Bronchial epithelial cell (primary cell): ENCODE measurements around the gene BANP. TPM values are rescaled to one million over a fixed set of nuclear protein-coding genes. Genes with fewer than 3 reads are reported as not detected.
A peak's percentile ranks its signal among the peaks of the same experiment; 100 is the strongest.
"Not testable (repeated sequence)": the region's sequence is repeated elsewhere in the genome, so short reads cannot be mapped to it uniquely, and the experiment has no call there.

ENCODE experiments used
- DNase-seq: peaks from one replicate; pipeline ENCODE4 v3.0.0-alpha.2; 2010; ENCODE audit warnings: low read depth
- FAIRE-seq: peaks from 2 replicates; lab custom pipeline; 2011; peaks lifted over from hg19 to GRCh38; lab: Jason Lieb, UNC
- H3K27me3 ChIP-seq: 2 replicates; pipeline ENCODE4 v1.5.1; 2011; ENCODE audit warnings: low read length; ENCODE audit not compliant: control insufficient read depth, insufficient read depth
- H3K36me3 ChIP-seq: 2 replicates; pipeline ENCODE4 v1.5.1; 2011; ENCODE audit warnings: low read length; ENCODE audit not compliant: control insufficient read depth, insufficient read depth
- H3K4me3 ChIP-seq: 2 replicates; pipeline ENCODE4 v1.5.1; 2011; ENCODE audit warnings: mild to moderate bottlenecking, low read depth, low read length, control low read depth
- CTCF ChIP-seq: IDR thresholded peaks from 2 replicates; pipeline ENCODE4 v1.5.1; 2011; ENCODE audit warnings: mild to moderate bottlenecking, moderate library complexity, low read length, control low read depth, inconsistent platforms; ENCODE audit not compliant: insufficient read depth, severe bottlenecking
- total RNA-seq: library from RNA; depleted of rRNA; stranded (reverse); fragments of >200 nt; gene quantifications from 2 replicates; pipeline ENCODE4 v1.2.1, GENCODE V29; 2014

BANP gene
- total RNA-seq, 1 donor from 2014 or later, result 22.1 TPM

- peaks cover 8% of the 10 kb centered on the region for H3K36me3 ChIP-seq
- no peak overlapping the region for H3K4me3 ChIP-seq
- TF ChIP-seq CTCF, result no peak
- FAIRE-seq (no peak), DNase-seq (no peak)
- H3K27me3 ChIP-seq, result no peaks in the 10 kb centered on the region
These were observed 33.5 kb downstream of the BANP start for GRCh38 chr16:87984632-87985267.

- not testable (repeated sequence) for H3K36me3 ChIP-seq, FAIRE-seq, DNase-seq, H3K4me3 ChIP-seq, H3K27me3 ChIP-seq
These were observed 34.3 kb downstream of the BANP start for GRCh38 chr16:87985493-87985892.

GRCh38 chr16:87986361-87986849, 35.2 kb downstream of the BANP start:
- not testable (repeated sequence) for H3K27me3 ChIP-seq, H3K4me3 ChIP-seq, H3K36me3 ChIP-seq, FAIRE-seq
- peak; percentile 88 for DNase-seq
- TF ChIP-seq CTCF, result peak; percentile 9

GRCh38 chr16:87988596-87988995, 37.4 kb downstream of the BANP start:
- peak; percentile 13 for FAIRE-seq
- not testable (repeated sequence) for DNase-seq, H3K27me3 ChIP-seq

GRCh38 chr16:87990254-87990653, 39.0 kb downstream of the BANP start:
- not testable (repeated sequence) for H3K27me3 ChIP-seq, H3K4me3 ChIP-seq, H3K36me3 ChIP-seq, DNase-seq, FAIRE-seq

More at GRCh38 chr16:87988596-87988995, 37.4 kb downstream of the BANP start:
- H3K4me3 ChIP-seq, H3K36me3 ChIP-seq: not testable (repeated sequence)

GRCh38 chr16:87992142-87992541, 40.9 kb downstream of the BANP start:
- not testable (repeated sequence) for H3K27me3 ChIP-seq, DNase-seq, H3K36me3 ChIP-seq, H3K4me3 ChIP-seq, FAIRE-seq

GRCh38 chr16:87993901-87994300, 42.7 kb downstream of the BANP start:
- Histone ChIP-seq H3K27me3 (no peaks in the 10 kb centered on the region), H3K4me3 (no peak overlapping the region), H3K36me3 (peaks cover 3% of the 10 kb centered on the region)
- DNase-seq (no peak), FAIRE-seq (no peak)
- TF ChIP-seq CTCF, result no peak

GRCh38 chr16:87995644-87996043, 44.4 kb downstream of the BANP start:
- Histone ChIP-seq H3K27me3 (no peaks in the 10 kb centered on the region), H3K4me3 (no peak overlapping the region), H3K36me3 (peaks cover 1% of the 10 kb centered on the region)
- FAIRE-seq (no peak), DNase-seq (no peak)
- no peak for TF ChIP-seq CTCF
